ENCODE data around the gene TBC1D3E. TPM values are rescaled to one million over a fixed set of nuclear protein-coding genes. Genes with fewer than 3 reads are reported as not detected.
"Not testable (repeated sequence)": the region's sequence is repeated elsewhere in the genome, so short reads cannot be mapped to it uniquely, and the experiment has no call there.

The TBC1D3E gene
- total and polyA plus RNA-seq, 2 of the 4 experiments (the other 2 are of a cell fraction): not detected

DNA sequence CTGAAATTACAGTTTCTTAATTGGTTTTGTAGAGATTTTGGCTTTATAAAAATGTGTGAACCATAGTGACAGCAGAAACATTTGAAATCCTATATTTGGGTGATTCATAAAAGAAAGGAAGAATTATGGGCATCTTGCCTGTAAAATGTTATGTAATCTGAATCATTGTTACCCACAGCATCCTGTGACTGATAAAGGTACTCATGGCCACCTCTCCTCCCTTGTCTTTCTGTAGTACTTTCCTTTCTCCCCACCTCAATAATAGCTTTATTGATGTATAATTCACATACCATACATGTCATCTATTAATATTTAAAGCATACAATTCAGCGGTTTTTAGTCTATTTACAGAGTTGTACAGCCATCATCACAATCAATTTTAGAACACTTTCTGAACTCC is 28.5 kb upstream of the TBC1D3E start:
- H2AFZ ChIP-seq (replicated peaks; ENCODE audit: low read length, poor library complexity); H2BK120ac ChIP-seq (ENCODE audit: low read depth, low read length); H3K4me1 ChIP-seq (ENCODE audit: control insufficient read depth, insufficient read depth, low read length); H3K23ac ChIP-seq (ENCODE audit: low read depth, low read length); H3K4me2 ChIP-seq (ENCODE audit: low read depth, low read length); H2BK5ac ChIP-seq (ENCODE audit: low read depth, low read length, poor library complexity, severe bottlenecking); H3K9me3 ChIP-seq (ENCODE audit: control insufficient read depth, insufficient read depth, low read length); H4K20me1 ChIP-seq (ENCODE audit: insufficient read depth, low read length); DNase-seq; POLR2A ChIA-PET (ENCODE audit: unreplicated experiment); H3K9ac ChIP-seq (ENCODE audit: low read depth, low read length); H4K91ac ChIP-seq (ENCODE audit: insufficient read depth, low read depth, low read length); in situ Hi-C loops (cut with MboI; ENCODE audit: low sequenced_read_pairs); H2BK15ac ChIP-seq (ENCODE audit: low read depth, low read length); CTCF ChIA-PET; H3K18ac ChIP-seq (ENCODE audit: low read depth, low read length); H2AK9ac ChIP-seq (replicated peaks; ENCODE audit: low read depth, low read length, poor library complexity); H3K27me3 ChIP-seq (ENCODE audit: control insufficient read depth, insufficient read depth, low read length); ATAC-seq (ENCODE audit: low read depth); H2AK5ac ChIP-seq (ENCODE audit: low read depth, low read length); H4K8ac ChIP-seq (ENCODE audit: low read depth in 2 of 2, low read length in 2 of 2); H3K56ac ChIP-seq (ENCODE audit: extremely low read depth, insufficient read depth, low read length); H3K36me3 ChIP-seq (ENCODE audit: control insufficient read depth, insufficient read depth, low read length); intact Hi-C loops (cut with micrococcal nuclease); H3K27ac ChIP-seq (ENCODE audit: insufficient read depth, low read length); H3K4ac ChIP-seq (ENCODE audit: low read depth, low read length); dilution Hi-C loops (cut with HindIII; ENCODE audit: low sequenced_read_pairs, unreplicated experiment); H3K79me1 ChIP-seq (ENCODE audit: low read depth in 1 of 2, low read length in 2 of 2); H2BK20ac ChIP-seq (ENCODE audit: low read depth, low read length); BruUV-seq (replicated peaks); H3K4me3 ChIP-seq (ENCODE audit: insufficient read depth, low read depth, low read length); H4K5ac ChIP-seq (ENCODE audit: low read depth, low read length); H3K9me1 ChIP-seq (ENCODE audit: insufficient read depth, low read length); H3K14ac ChIP-seq (replicated peaks; ENCODE audit: low read depth, low read length): not testable (repeated sequence)
- WGBS, 2 experiments (ENCODE audit: extremely low coverage in 2 of 2, insufficient read length in 1 of 2): no CpG with 5 or more reads among the region's 1 CpG

DNA sequence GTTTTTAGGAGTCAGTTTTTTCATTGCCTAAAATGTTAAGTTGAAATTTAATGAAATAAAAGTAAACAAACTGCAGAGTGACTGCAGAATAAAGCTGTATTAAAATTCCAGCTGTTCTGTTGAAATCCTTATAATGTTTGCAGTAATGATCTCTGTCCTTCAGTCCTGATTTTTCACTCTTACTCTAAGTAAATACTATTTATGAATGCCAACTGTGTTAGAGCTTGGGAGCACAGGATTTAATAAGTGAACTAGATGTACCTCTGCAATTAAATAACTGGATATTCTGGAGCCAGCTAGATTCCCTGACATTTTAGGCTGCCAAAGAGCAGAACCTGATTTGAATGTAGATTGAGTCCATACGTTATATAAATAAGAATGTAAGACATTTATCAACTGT is 7.9 kb upstream of the TBC1D3E start:
- H3K23ac ChIP-seq (ENCODE audit: low read depth, low read length); H3K27ac ChIP-seq (ENCODE audit: insufficient read depth, low read length); dilution Hi-C loops (cut with HindIII; ENCODE audit: low sequenced_read_pairs, unreplicated experiment); H4K5ac ChIP-seq (ENCODE audit: low read depth, low read length); H3K18ac ChIP-seq (ENCODE audit: low read depth, low read length); H3K79me1 ChIP-seq (ENCODE audit: low read depth in 1 of 2, low read length in 2 of 2); H2AK9ac ChIP-seq (replicated peaks; ENCODE audit: low read depth, low read length, poor library complexity); DNase-seq; ATAC-seq (ENCODE audit: low read depth); H3K4me3 ChIP-seq (ENCODE audit: insufficient read depth, low read depth, low read length); intact Hi-C loops (cut with micrococcal nuclease); H2BK5ac ChIP-seq (ENCODE audit: low read depth, low read length, poor library complexity, severe bottlenecking); H2AFZ ChIP-seq (replicated peaks; ENCODE audit: low read length, poor library complexity); BruUV-seq (replicated peaks); H3K56ac ChIP-seq (ENCODE audit: extremely low read depth, insufficient read depth, low read length); H3K9ac ChIP-seq (ENCODE audit: low read depth, low read length); H4K8ac ChIP-seq (ENCODE audit: low read depth in 2 of 2, low read length in 2 of 2); H3K36me3 ChIP-seq (ENCODE audit: control insufficient read depth, insufficient read depth, low read length); H2AK5ac ChIP-seq (ENCODE audit: low read depth, low read length); H2BK20ac ChIP-seq (ENCODE audit: low read depth, low read length); H3K4me1 ChIP-seq (ENCODE audit: control insufficient read depth, insufficient read depth, low read length); H2BK120ac ChIP-seq (ENCODE audit: low read depth, low read length); H3K27me3 ChIP-seq (ENCODE audit: control insufficient read depth, insufficient read depth, low read length); H2BK15ac ChIP-seq (ENCODE audit: low read depth, low read length); H3K9me1 ChIP-seq (ENCODE audit: insufficient read depth, low read length); CTCF ChIA-PET; in situ Hi-C loops (cut with MboI; ENCODE audit: low sequenced_read_pairs); H4K91ac ChIP-seq (ENCODE audit: insufficient read depth, low read depth, low read length); H3K9me3 ChIP-seq (ENCODE audit: control insufficient read depth, insufficient read depth, low read length); H3K14ac ChIP-seq (replicated peaks; ENCODE audit: low read depth, low read length); POLR2A ChIA-PET (ENCODE audit: unreplicated experiment); H4K20me1 ChIP-seq (ENCODE audit: insufficient read depth, low read length); H3K4me2 ChIP-seq (ENCODE audit: low read depth, low read length); H3K4ac ChIP-seq (ENCODE audit: low read depth, low read length): not testable (repeated sequence)
- WGBS, 2 experiments (ENCODE audit: extremely low coverage in 2 of 2, insufficient read length in 1 of 2): no CpG with 5 or more reads among the region's 1 CpG

All from IMR-90 (cell line).